ENCODE data around the gene CENPS. TPM values are rescaled to one million over a fixed set of nuclear protein-coding genes. Genes with fewer than 3 reads are reported as not detected.

CENPS gene
- total RNA-seq, 2 experiments from 2014 or later, result 21.5 to 23.4 TPM

- H3K27me3 Mint-ChIP-seq (ENCODE audit: low read depth), result no peaks in the 10 kb centered on the region
- H3K27ac Mint-ChIP-seq, result no peak overlapping the region
- H3K4me1 Mint-ChIP-seq (ENCODE audit: low read depth), result peaks cover 19% of the 10 kb centered on the region
- CTCF ChIA-PET, result no interaction called here
- intact Hi-C loops (cut with micrococcal nuclease), result no loop called here
- no peak for DNase-seq
- H3K36me3 Mint-ChIP-seq (ENCODE audit: low read depth), result peaks cover 2% of the 10 kb centered on the region
- H3K4me3 Mint-ChIP-seq, result no peak overlapping the region
- no peaks in the 10 kb centered on the region for H3K9me3 Mint-ChIP-seq
These were observed 50.4 kb downstream of the CENPS start for GRCh38 chr1:10480614-10481013.

- no peak overlapping the region for H3K27ac Mint-ChIP-seq
- H3K4me1 Mint-ChIP-seq (ENCODE audit: low read depth), result peaks cover 7% of the 10 kb centered on the region
- no peaks in the 10 kb centered on the region for H3K27me3 Mint-ChIP-seq (ENCODE audit: low read depth)
- intact Hi-C loops (cut with micrococcal nuclease), result no loop called here
- CTCF ChIA-PET, result no interaction called here
- peaks cover 10% of the 10 kb centered on the region for H3K36me3 Mint-ChIP-seq (ENCODE audit: low read depth)
- no peaks in the 10 kb centered on the region for H3K9me3 Mint-ChIP-seq
- H3K4me3 Mint-ChIP-seq, result no peak overlapping the region
- no peak for DNase-seq
These were observed 54.3 kb downstream of the CENPS start for GRCh38 chr1:10484521-10484920.

GRCh38 chr1:10489291-10490055 lies 59.2 kb downstream of the CENPS start:
- Mint-ChIP-seq H3K4me3 (no peak overlapping the region), H3K36me3 (ENCODE audit: low read depth) (peaks cover 10% of the 10 kb centered on the region), H3K27me3 (ENCODE audit: low read depth) (no peaks in the 10 kb centered on the region), H3K27ac (no peak overlapping the region), H3K9me3 (no peaks in the 10 kb centered on the region), H3K4me1 (ENCODE audit: low read depth) (peaks cover 8% of the 10 kb centered on the region)
- intact Hi-C loops (cut with micrococcal nuclease), result no loop called here
- DNase-seq, result no peak
- CTCF ChIA-PET, result no interaction called here

- Mint-ChIP-seq H3K36me3 (ENCODE audit: low read depth) (peaks cover 9% of the 10 kb centered on the region), H3K27me3 (ENCODE audit: low read depth) (no peaks in the 10 kb centered on the region), H3K4me1 (ENCODE audit: low read depth) (peaks cover 17% of the 10 kb centered on the region), H3K27ac (no peak overlapping the region), H3K9me3 (no peaks in the 10 kb centered on the region), H3K4me3 (no peak overlapping the region)
- intact Hi-C loops (cut with micrococcal nuclease), result no loop called here
- CTCF ChIA-PET, result interaction anchor here (1.2 to 1.8 kb wide), 2 partner anchors 29 to 61 kb away, joined by 4 to 6 read pairs; partner anchors contain the start of gene CENPS
- no peak for DNase-seq
These were observed 60.2 kb downstream of the CENPS start for GRCh38 chr1:10490286-10490970.

Other genes starting within 250 kb of the CENPS start
- gene KIF1B, start 219.9 kb upstream of the CENPS start, total RNA-seq, result 1 to 10 TPM; 6.1 to 6.2 TPM
- gene PGD, start 31.4 kb upstream of the CENPS start, total RNA-seq, result 100 to 1,000 TPM in 1 of 2 experiments, 10 to 100 TPM in 1; 94.8 to 101 TPM
- under 1 TPM; 0.29 to 0.47 TPM for gene CORT, start 19.6 kb downstream of the CENPS start, total RNA-seq
- gene DFFA, start 42.1 kb downstream of the CENPS start, total RNA-seq, result 10 to 100 TPM; 34.2 to 36.1 TPM
- 10 to 100 TPM; 15.8 to 17.2 TPM for gene PEX14, start 44.5 kb downstream of the CENPS start, total RNA-seq